ENCODE data around the gene CEP128.

GRCh38 chr14:80621701-80622100, 319.8 kb downstream of the CEP128 start:
- TF ChIP-seq POLR2A (IDR thresholded peaks at IDR 0.05) (no peak), CTCF (IDR thresholded peaks at IDR 0.05) (no peak), POLR2AphosphoS5 (IDR thresholded peaks at IDR 0.05) (peak; percentile 94)

Measured in gastroesophageal sphincter (tissue), 3 donors.